ENCODE data around the gene GALNT16.
"Not testable (repeated sequence)": the region's sequence is repeated elsewhere in the genome, so short reads cannot be mapped to it uniquely, and the experiment has no call there.

GALNT16 gene

GRCh38 chr14:69287098-69288010 lies 27.4 kb downstream of the GALNT16 start:
- no peak for DNase-seq

GRCh38 chr14:69288011-69288771 lies 28.2 kb downstream of the GALNT16 start:
- DNase-seq, result no peak

- DNase-seq, result no peak
These were observed 29.2 kb downstream of the GALNT16 start for GRCh38 chr14:69288956-69289705.

- no peak for DNase-seq
These were observed 30.0 kb downstream of the GALNT16 start for GRCh38 chr14:69289811-69290520.

- DNase-seq, result not testable (repeated sequence)
These were observed 30.9 kb downstream of the GALNT16 start for GRCh38 chr14:69290881-69291280.

GRCh38 chr14:69291396-69291795 lies 31.4 kb downstream of the GALNT16 start:
- DNase-seq, result no peak

GRCh38 chr14:69291891-69292561 lies 32.1 kb downstream of the GALNT16 start:
- no peak for DNase-seq

- DNase-seq, result peak; percentile 16
These were observed 38.4 kb downstream of the GALNT16 start for GRCh38 chr14:69298131-69299071.

- DNase-seq, result no peak
These were observed 39.5 kb downstream of the GALNT16 start for GRCh38 chr14:69299286-69300035.

- DNase-seq, result no peak
These were observed 40.8 kb downstream of the GALNT16 start for GRCh38 chr14:69300601-69301221.

- DNase-seq, result no peak
These were observed 43.1 kb downstream of the GALNT16 start for GRCh38 chr14:69303086-69303485.

- no peak for DNase-seq
These were observed 52.6 kb downstream of the GALNT16 start for GRCh38 chr14:69312608-69313007.

GRCh38 chr14:69313176-69313575 lies 53.2 kb downstream of the GALNT16 start:
- DNase-seq, result no peak

- no peak for DNase-seq
These were observed 54.4 kb downstream of the GALNT16 start for GRCh38 chr14:69314327-69314726.

- DNase-seq, result no peak
These were observed 55.3 kb downstream of the GALNT16 start for GRCh38 chr14:69315301-69315700.

- no peak for DNase-seq
These were observed 56.6 kb downstream of the GALNT16 start for GRCh38 chr14:69316449-69317101.

GRCh38 chr14:69317102-69317755 lies 57.3 kb downstream of the GALNT16 start:
- no peak for DNase-seq

- no peak for DNase-seq
These were observed 57.8 kb downstream of the GALNT16 start for GRCh38 chr14:69317780-69318179.

All from NCI-H187 treated with DMSO at 0.1 percent for 48 hours (cell line).